Measurements from ENCODE around the gene PCDHGA11. TPM values are rescaled to one million over a fixed set of nuclear protein-coding genes. Genes with fewer than 3 reads are reported as not detected.
"Not testable (repeated sequence)": the region's sequence is repeated elsewhere in the genome, so short reads cannot be mapped to it uniquely, and the experiment has no call there.

The PCDHGA11 gene
- total RNA-seq, 1 experiment from 2014 or later: 0.64 TPM

GRCh38 chr5:141431286-141431685 lies 10.4 kb downstream of the PCDHGA11 start:
- DNase-seq (ENCODE audit: low spot score): no peak

- not testable (repeated sequence) for DNase-seq (ENCODE audit: low spot score)
These were observed 11.5 kb downstream of the PCDHGA11 start for GRCh38 chr5:141432308-141432707.

GRCh38 chr5:141432726-141433125 lies 11.9 kb downstream of the PCDHGA11 start:
- DNase-seq (ENCODE audit: low spot score): not testable (repeated sequence)

GRCh38 chr5:141434006-141434405 lies 13.2 kb downstream of the PCDHGA11 start:
- DNase-seq (ENCODE audit: low spot score): no peak

GRCh38 chr5:141437221-141437620 lies 16.4 kb downstream of the PCDHGA11 start:
- DNase-seq (ENCODE audit: low spot score): no peak

GRCh38 chr5:141439411-141440141 lies 18.7 kb downstream of the PCDHGA11 start:
- DNase-seq (ENCODE audit: low spot score): no peak

GRCh38 chr5:141440341-141440740 lies 19.5 kb downstream of the PCDHGA11 start:
- DNase-seq (ENCODE audit: low spot score): no peak

GRCh38 chr5:141441571-141442170 lies 20.8 kb downstream of the PCDHGA11 start:
- no peak for DNase-seq (ENCODE audit: low spot score)

GRCh38 chr5:141465351-141465750 lies 44.5 kb downstream of the PCDHGA11 start:
- DNase-seq (ENCODE audit: low spot score): no peak

Other genes with a start within 250 kb of the PCDHGA11 start
- gene PCDHB7, start 248.4 kb upstream of the PCDHGA11 start, total RNA-seq (2014; rRNA removed; shearing (Covaris generic)): 0.05 TPM in 2 replicates
- 0.16 TPM in 1 of 2 replicates, not detected in the other for gene PCDHB8, start 243.3 kb upstream of the PCDHGA11 start, total RNA-seq (2014; rRNA removed; shearing (Covaris generic))
- 0.05 and 0.69 TPM in 2 replicates for gene PCDHB16, start 238.7 kb upstream of the PCDHGA11 start, total RNA-seq (2014; rRNA removed; shearing (Covaris generic))
- 0.03 and 0.25 TPM in 2 replicates for gene PCDHB9, start 233.9 kb upstream of the PCDHGA11 start, total RNA-seq (2014; rRNA removed; shearing (Covaris generic))
- 0.05 TPM in 1 of 2 replicates, not detected in the other for gene PCDHB10, start 228.7 kb upstream of the PCDHGA11 start, total RNA-seq (2014; rRNA removed; shearing (Covaris generic))
- gene PCDHB11, start 221.4 kb upstream of the PCDHGA11 start, total RNA-seq (2014; rRNA removed; shearing (Covaris generic)): 0.23 TPM in 1 of 2 replicates, not detected in the other
- gene PCDHB12, start 212.3 kb upstream of the PCDHGA11 start, total RNA-seq (2014; rRNA removed; shearing (Covaris generic)): 0.13 and 0.18 TPM in 2 replicates
- gene PCDHB13, start 207.1 kb upstream of the PCDHGA11 start, total RNA-seq (2014; rRNA removed; shearing (Covaris generic)): 0.05 and 0.15 TPM in 2 replicates
- gene PCDHB14, start 197.7 kb upstream of the PCDHGA11 start, total RNA-seq (2014; rRNA removed; shearing (Covaris generic)): 0.18 and 0.31 TPM in 2 replicates
- 0.05 and 0.20 TPM in 2 replicates for gene PCDHB15, start 175.7 kb upstream of the PCDHGA11 start, total RNA-seq (2014; rRNA removed; shearing (Covaris generic))
- 0.33 TPM in 1 of 2 replicates, not detected in the other for gene SLC25A2, start 117.0 kb upstream of the PCDHGA11 start, total RNA-seq (2014; rRNA removed; shearing (Covaris generic))
- gene TAF7, start 100.3 kb upstream of the PCDHGA11 start, total RNA-seq (2014; rRNA removed; shearing (Covaris generic)): 36.5 and 44.4 TPM in 2 replicates
- 0.21 and 0.61 TPM in 2 replicates for gene PCDHGA1, start 90.5 kb upstream of the PCDHGA11 start, total RNA-seq (2014; rRNA removed; shearing (Covaris generic))
- 0.03 and 0.05 TPM in 2 replicates for gene PCDHGA2, start 82.3 kb upstream of the PCDHGA11 start, total RNA-seq (2014; rRNA removed; shearing (Covaris generic))
- gene PCDHGA3, start 77.2 kb upstream of the PCDHGA11 start, total RNA-seq (2014; rRNA removed; shearing (Covaris generic)): 0.10 TPM in 1 of 2 replicates, not detected in the other
- 0.10 and 0.23 TPM in 2 replicates for gene PCDHGB1, start 71.0 kb upstream of the PCDHGA11 start, total RNA-seq (2014; rRNA removed; shearing (Covaris generic))
- gene PCDHGA4, start 66.0 kb upstream of the PCDHGA11 start, total RNA-seq (2014; rRNA removed; shearing (Covaris generic)): 0.05 TPM in 1 of 2 replicates, not detected in the other
- gene PCDHGB2, start 61.1 kb upstream of the PCDHGA11 start, total RNA-seq (2014; rRNA removed; shearing (Covaris generic)): 0.26 TPM in 1 of 2 replicates, not detected in the other
- 0.13 TPM in 2 replicates for gene PCDHGA5, start 56.9 kb upstream of the PCDHGA11 start, total RNA-seq (2014; rRNA removed; shearing (Covaris generic))
- 0.41 and 0.47 TPM in 2 replicates for gene PCDHGB3, start 50.8 kb upstream of the PCDHGA11 start, total RNA-seq (2014; rRNA removed; shearing (Covaris generic))
- 0.21 and 0.48 TPM in 2 replicates for gene PCDHGA6, start 47.2 kb upstream of the PCDHGA11 start, total RNA-seq (2014; rRNA removed; shearing (Covaris generic))
- gene PCDHGA7, start 38.3 kb upstream of the PCDHGA11 start, total RNA-seq (2014; rRNA removed; shearing (Covaris generic)): 0.03 TPM in 1 of 2 replicates, not detected in the other
- gene PCDHGB4, start 33.4 kb upstream of the PCDHGA11 start, total RNA-seq (2014; rRNA removed; shearing (Covaris generic)): 0.05 TPM in 1 of 2 replicates, not detected in the other
- 0.10 TPM in 1 of 2 replicates, not detected in the other for gene PCDHGA8, start 28.4 kb upstream of the PCDHGA11 start, total RNA-seq (2014; rRNA removed; shearing (Covaris generic))
- gene PCDHGB5, start 23.1 kb upstream of the PCDHGA11 start, total RNA-seq (2014; rRNA removed; shearing (Covaris generic)): not detected in 2 replicates
- 0.31 and 0.50 TPM in 2 replicates for gene PCDHGA9, start 18.3 kb upstream of the PCDHGA11 start, total RNA-seq (2014; rRNA removed; shearing (Covaris generic))
- 0.18 and 0.33 TPM in 2 replicates for gene PCDHGB6, start 13.0 kb upstream of the PCDHGA11 start, total RNA-seq (2014; rRNA removed; shearing (Covaris generic))
- 2.8 and 4.3 TPM in 2 replicates for gene PCDHGA10, start 8.1 kb upstream of the PCDHGA11 start, total RNA-seq (2014; rRNA removed; shearing (Covaris generic))
- 0.66 and 2.1 TPM in 2 replicates for gene PCDHGB7, start 3.4 kb upstream of the PCDHGA11 start, total RNA-seq (2014; rRNA removed; shearing (Covaris generic))
- gene PCDHGA12, start 9.5 kb downstream of the PCDHGA11 start, total RNA-seq (2014; rRNA removed; shearing (Covaris generic)): 0.13 and 0.37 TPM in 2 replicates
- 1.8 and 2.1 TPM in 2 replicates for gene PCDHGC3, start 54.9 kb downstream of the PCDHGA11 start, total RNA-seq (2014; rRNA removed; shearing (Covaris generic))
- 1.7 TPM in 1 of 2 replicates, not detected in the other for gene PCDHGC4, start 64.0 kb downstream of the PCDHGA11 start, total RNA-seq (2014; rRNA removed; shearing (Covaris generic))
- 0.61 TPM in 1 of 2 replicates, not detected in the other for gene PCDHGC5, start 68.0 kb downstream of the PCDHGA11 start, total RNA-seq (2014; rRNA removed; shearing (Covaris generic))
- 52.1 and 74.7 TPM in 2 replicates for gene DIAPH1, start 197.9 kb downstream of the PCDHGA11 start, total RNA-seq (2014; rRNA removed; shearing (Covaris generic))
- 69.8 and 84.9 TPM in 2 replicates for gene HDAC3, start 215.8 kb downstream of the PCDHGA11 start, total RNA-seq (2014; rRNA removed; shearing (Covaris generic))
- gene RELL2, start 215.9 kb downstream of the PCDHGA11 start, total RNA-seq (2014; rRNA removed; shearing (Covaris generic)): 26.6 and 27.2 TPM in 2 replicates
- gene FCHSD1, start 230.4 kb downstream of the PCDHGA11 start, total RNA-seq (2014; rRNA removed; shearing (Covaris generic)): 24.3 and 30.6 TPM in 2 replicates